Kidney epithelial cell (primary cell): Measurements from ENCODE around the gene SETDB2. TPM values are rescaled to one million over a fixed set of nuclear protein-coding genes. Genes with fewer than 3 reads are reported as not detected.

Experiments used
- DNase-seq: peaks from one replicate; pipeline ENCODE4 v3.0.0-alpha.2; 2010; ENCODE audit warnings: low read depth
- H3K27me3 ChIP-seq: 2 replicates; pipeline ENCODE4 v1.6.0; 2011; ENCODE audit warnings: low read length; ENCODE audit not compliant: control insufficient read depth, insufficient read depth
- H3K36me3 ChIP-seq: 2 replicates; pipeline ENCODE4 v1.5.1; 2011; ENCODE audit warnings: low read length; ENCODE audit not compliant: control insufficient read depth, insufficient read depth
- H3K4me3 ChIP-seq: 2 replicates; pipeline ENCODE4 v1.5.1; 2011; ENCODE audit warnings: low read depth, mild to moderate bottlenecking, control low read depth, low read length
- total RNA-seq: library from RNA; depleted of rRNA; stranded (reverse); fragments of >200 nt; gene quantifications from 2 replicates; pipeline ENCODE4 v1.2.3, GENCODE V29; 2015
- TF ChIP-seq, protein P1 (sequence below): IDR thresholded peaks from 2 replicates; pipeline ENCODE4 v1.5.1; 2011; ENCODE audit warnings: mild to moderate bottlenecking, moderate library complexity, low read length, control low read depth, inconsistent platforms; ENCODE audit not compliant: insufficient read depth, poor library complexity, severe bottlenecking

The SETDB2 gene
- total RNA-seq, 1 donor from 2014 or later, result 4.1 TPM

DNA sequence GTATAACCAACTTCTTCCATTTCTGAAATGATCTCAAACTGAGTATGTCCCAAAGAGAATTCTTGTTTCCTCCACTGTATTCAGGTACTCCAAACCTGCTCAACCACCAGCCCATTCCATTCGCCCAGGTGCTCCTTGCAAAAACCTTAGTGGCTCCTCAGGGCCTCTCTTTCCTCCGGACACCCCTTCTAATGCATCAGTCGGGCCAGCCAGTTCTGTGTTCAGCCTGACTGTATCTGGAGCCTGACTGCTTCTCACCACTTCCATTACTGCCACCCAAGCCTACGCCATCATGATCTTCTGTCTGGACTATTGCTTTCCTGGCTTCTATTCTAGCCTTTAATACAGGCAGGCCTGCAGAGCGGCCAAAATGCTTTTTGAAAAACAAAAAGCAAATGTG is 53.2 kb downstream of the SETDB2 start:
- no peak overlapping the region for H3K4me3 ChIP-seq
- no peaks in the 10 kb centered on the region for H3K36me3 ChIP-seq
- TF ChIP-seq, protein P1, sequence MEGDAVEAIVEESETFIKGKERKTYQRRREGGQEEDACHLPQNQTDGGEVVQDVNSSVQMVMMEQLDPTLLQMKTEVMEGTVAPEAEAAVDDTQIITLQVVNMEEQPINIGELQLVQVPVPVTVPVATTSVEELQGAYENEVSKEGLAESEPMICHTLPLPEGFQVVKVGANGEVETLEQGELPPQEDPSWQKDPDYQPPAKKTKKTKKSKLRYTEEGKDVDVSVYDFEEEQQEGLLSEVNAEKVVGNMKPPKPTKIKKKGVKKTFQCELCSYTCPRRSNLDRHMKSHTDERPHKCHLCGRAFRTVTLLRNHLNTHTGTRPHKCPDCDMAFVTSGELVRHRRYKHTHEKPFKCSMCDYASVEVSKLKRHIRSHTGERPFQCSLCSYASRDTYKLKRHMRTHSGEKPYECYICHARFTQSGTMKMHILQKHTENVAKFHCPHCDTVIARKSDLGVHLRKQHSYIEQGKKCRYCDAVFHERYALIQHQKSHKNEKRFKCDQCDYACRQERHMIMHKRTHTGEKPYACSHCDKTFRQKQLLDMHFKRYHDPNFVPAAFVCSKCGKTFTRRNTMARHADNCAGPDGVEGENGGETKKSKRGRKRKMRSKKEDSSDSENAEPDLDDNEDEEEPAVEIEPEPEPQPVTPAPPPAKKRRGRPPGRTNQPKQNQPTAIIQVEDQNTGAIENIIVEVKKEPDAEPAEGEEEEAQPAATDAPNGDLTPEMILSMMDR, result no peak
- DNase-seq, result no peak
- no peaks in the 10 kb centered on the region for H3K27me3 ChIP-seq

DNA sequence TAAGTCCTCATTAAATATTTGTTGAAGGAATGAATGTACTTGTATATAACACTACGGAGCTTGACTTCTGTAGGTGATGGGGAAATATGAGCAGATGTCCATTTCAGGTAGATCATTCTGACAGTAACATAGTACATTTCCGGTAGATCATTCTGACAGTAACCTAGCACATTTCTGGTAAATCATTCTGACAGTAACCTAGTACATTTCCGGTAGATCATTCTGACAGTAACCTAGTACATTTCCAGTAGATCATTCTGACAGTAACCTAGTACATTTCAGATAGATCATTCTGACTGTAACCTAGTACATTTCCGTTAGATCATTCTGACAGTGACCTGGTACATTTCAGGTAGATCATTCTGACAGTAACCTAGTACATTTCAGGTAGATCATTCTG is 54.1 kb downstream of the SETDB2 start:
- no peaks in the 10 kb centered on the region for H3K27me3 ChIP-seq
- no peaks in the 10 kb centered on the region for H3K36me3 ChIP-seq
- TF ChIP-seq, protein P1, result no peak

DNA sequence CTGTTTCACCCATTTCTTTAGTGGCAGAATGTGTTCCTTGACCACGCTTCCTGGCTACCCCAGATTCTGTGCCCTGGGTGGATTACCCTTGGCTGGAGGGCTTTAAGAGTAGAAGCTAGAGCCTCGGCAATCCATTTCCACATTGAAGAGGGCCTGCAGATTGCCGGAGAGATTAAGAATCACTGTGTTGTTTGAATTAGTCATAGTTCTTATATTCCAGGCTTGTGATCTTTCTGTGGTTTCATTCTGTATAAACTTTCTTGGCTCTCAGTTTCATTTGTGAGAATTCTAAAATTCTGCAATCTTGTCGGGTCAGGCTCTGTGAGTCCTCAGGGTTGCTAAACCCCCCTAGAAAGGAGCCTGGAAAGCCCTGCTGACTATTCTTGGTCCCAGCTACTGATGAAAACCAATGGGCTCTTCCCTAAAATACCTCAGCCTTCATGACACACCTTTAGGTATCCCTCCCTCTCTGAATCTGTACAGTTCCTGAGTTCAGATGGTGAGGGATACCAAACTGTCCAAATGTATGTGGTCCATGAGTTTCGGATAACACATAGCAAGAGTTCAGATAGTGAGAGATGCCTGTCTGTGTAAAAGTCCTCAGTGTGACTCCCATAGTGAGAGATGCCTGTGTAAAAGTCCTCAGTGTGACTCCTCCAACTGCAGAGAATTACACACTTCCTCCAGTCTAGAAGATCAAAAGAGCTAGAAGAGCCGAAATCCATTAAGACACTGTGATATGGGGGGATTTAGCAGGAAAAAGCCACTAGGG is 56.0 kb downstream of the SETDB2 start:
- TF ChIP-seq, protein P1, result no peak
- DNase-seq, result no peak

More for the DNA sequence above, 54.1 kb downstream of the SETDB2 start:
- no peak overlapping the region for H3K4me3 ChIP-seq
- no peak for DNase-seq

DNA sequence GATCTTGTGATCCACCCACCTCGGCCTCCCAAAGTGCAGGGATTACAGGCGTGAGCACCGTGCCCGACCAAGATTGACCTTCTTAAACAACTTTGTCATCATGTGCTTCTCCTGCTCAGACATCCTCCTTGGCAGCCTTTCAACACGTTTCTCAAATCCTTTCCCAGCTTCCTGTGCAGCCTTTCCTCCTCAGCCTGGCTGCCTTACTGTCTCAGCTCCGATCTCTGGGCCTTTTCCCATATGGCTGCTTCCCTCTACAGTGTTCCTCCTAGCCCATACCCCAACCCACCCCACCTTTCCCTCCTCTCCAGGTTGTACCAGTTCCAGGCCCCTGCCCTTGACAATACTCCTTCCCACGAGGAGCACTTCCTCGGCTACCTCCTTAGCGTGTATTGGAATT is 58.9 kb downstream of the SETDB2 start:
- Histone ChIP-seq H3K4me3 (no peak overlapping the region), H3K36me3 (no peaks in the 10 kb centered on the region), H3K27me3 (no peaks in the 10 kb centered on the region)
- TF ChIP-seq, protein P1, result no peak
- DNase-seq, result no peak

More for the DNA sequence above, 56.0 kb downstream of the SETDB2 start:
- Histone ChIP-seq H3K36me3 (no peaks in the 10 kb centered on the region), H3K4me3 (no peak overlapping the region), H3K27me3 (no peaks in the 10 kb centered on the region)

DNA sequence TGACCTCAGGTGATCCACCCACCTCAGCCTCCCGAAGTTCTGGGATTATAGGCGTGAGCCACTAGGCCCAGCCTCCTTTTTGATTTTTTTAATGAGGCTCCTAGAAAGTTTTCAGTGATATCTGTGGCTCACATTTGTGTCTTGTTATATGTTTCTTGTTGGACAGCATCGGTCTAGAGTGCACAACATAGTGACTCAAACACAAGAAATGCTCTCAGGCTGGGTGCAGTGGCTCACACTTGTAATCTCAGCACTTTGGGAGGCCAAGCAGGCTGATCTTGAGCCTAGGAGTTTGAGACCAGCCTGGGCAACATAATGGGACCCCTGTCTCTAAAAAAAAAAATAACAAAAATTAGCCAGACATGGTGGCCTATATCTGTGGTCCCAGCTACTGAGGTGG is 59.9 kb downstream of the SETDB2 start:
- no peak for DNase-seq
- no peaks in the 10 kb centered on the region for H3K27me3 ChIP-seq
- TF ChIP-seq, protein P1, result no peak
- H3K4me3 ChIP-seq, result no peak overlapping the region
- H3K36me3 ChIP-seq, result no peaks in the 10 kb centered on the region

DNA sequence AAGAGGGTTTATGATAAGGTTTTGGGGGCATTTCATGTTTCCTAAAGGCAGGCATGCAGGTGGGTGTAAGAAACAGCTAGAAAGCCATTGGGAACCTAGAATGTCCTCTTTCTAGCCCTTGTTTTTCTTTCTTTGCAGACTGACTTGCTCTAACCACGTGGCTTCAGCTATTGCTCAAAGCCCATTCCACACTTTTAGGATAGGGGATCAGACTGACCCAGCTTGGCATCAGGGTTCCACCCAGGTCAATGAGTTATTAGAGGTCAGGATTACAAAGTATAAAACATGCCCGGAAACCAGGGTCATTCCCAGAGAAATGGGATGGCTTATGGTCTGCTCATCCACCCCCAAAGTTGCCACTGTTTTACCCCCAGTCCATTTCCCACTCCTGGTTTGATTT is 68.5 kb downstream of the SETDB2 start:
- Histone ChIP-seq H3K27me3 (no peaks in the 10 kb centered on the region), H3K4me3 (no peak overlapping the region), H3K36me3 (peaks cover 1% of the 10 kb centered on the region)
- no peak for DNase-seq
- TF ChIP-seq, protein P1, result no peak
